Hepatocyte (in vitro differentiated cells): ENCODE results near the gene TBC1D12.

Source experiments
- EZH2 ChIP-seq: fragments of 200-600 bp; sonication (generic); IDR thresholded peaks from 2 replicates; pipeline ENCODE4 v1.6.1; 2016; ENCODE audit warnings: antibody characterized with exemption, mild to moderate bottlenecking, borderline replicate concordance
- EZH2phosphoT487 ChIP-seq: fragments of 200-600 bp; sonication (generic); IDR thresholded peaks from one replicate; pipeline ENCODE4 v1.6.1; 2018; ENCODE audit warnings: antibody characterized with exemption, mild to moderate bottlenecking, low read depth, moderate library complexity; ENCODE audit not compliant: unreplicated experiment, severe bottlenecking
- TF ChIP-seq, protein P1 (sequence below): fragments of 200-600 bp; sonication (generic); IDR thresholded peaks from 2 replicates; pipeline ENCODE4 v1.5.1; 2016; ENCODE audit warnings: antibody characterized with exemption, mild to moderate bottlenecking; ENCODE audit not compliant: poor library complexity

DNA sequence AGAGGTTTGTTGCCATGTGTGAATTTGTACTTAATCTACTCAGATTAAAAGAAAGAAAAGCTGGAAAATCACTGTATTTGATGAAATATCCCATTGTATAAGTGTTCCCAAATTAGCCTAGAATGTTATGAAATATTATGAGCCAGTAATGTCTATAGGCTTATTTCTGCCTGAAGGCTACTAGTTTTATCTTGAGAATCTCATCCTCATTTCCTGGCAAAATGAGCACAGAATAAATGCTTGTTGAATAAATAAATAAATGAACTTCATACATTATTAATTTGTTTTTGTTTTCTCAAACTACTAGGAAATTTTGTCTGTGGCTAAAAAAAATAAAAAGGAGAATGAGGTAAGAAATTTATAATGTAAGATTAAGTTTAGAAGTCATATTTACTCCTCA, 168.7 kb downstream of the TBC1D12 start:
- TF ChIP-seq EZH2 (no peak), EZH2phosphoT487 (no peak)
- TF ChIP-seq, protein P1, sequence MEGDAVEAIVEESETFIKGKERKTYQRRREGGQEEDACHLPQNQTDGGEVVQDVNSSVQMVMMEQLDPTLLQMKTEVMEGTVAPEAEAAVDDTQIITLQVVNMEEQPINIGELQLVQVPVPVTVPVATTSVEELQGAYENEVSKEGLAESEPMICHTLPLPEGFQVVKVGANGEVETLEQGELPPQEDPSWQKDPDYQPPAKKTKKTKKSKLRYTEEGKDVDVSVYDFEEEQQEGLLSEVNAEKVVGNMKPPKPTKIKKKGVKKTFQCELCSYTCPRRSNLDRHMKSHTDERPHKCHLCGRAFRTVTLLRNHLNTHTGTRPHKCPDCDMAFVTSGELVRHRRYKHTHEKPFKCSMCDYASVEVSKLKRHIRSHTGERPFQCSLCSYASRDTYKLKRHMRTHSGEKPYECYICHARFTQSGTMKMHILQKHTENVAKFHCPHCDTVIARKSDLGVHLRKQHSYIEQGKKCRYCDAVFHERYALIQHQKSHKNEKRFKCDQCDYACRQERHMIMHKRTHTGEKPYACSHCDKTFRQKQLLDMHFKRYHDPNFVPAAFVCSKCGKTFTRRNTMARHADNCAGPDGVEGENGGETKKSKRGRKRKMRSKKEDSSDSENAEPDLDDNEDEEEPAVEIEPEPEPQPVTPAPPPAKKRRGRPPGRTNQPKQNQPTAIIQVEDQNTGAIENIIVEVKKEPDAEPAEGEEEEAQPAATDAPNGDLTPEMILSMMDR, result no peak
